Measurements from ENCODE around the gene CIDEB.

CIDEB gene

DNA sequence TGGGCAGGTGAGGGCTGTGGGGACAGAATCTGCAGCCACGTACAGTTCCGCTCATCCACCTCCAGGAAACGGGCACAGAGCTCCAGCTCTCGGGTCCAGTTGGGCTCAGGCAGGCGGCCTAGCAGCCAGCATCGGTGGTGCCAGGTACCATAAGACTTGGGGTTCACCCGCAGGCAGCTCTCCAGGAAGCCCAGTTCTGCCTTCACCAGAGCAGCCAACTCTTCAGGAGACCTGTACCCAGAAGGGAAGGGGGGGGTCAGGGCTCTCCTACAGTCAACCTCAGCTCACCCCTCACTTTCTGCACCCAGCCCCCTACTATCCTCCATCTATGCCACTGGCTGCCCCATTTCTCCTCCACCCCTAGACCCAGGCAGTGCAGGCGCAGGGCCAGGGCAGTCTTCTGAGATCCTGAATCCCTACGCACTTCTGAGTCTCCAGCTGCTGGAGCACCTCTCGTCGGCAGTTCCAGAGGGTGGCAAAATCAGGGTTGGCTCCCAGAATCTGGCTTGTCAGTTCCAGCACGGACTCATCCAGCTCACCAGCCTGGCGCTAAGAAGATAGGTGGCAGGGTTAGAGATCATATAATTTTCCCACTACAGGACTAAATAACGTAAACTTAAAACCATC is 37.8 kb downstream of the CIDEB start:
- DNase-seq (ENCODE audit: low spot score), result no peak

DNA sequence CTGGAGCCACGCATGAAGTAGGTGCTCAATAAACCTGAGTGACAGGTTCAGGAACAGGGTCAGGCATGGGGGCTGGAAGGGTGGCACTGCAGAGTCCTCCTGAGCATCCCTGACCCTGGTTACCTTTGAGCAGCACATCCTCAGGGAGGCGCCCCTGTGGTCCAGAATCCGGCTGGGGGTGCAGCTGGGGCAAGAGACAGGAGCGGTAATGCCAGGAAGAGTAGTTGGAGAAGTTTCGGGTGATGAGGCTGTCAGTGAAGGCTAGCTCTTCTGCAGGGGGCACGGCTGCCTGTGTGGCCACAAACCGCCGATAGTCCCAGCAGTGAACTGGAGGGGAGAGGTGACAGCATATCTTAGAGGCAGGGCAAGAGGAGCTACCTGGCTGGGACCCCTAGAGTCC is 38.4 kb downstream of the CIDEB start:
- no peak for DNase-seq (ENCODE audit: low spot score)

- no peak for DNase-seq (ENCODE audit: low spot score)
Measured at GRCh38 chr14:24268225-24268624, 39.6 kb downstream of the CIDEB start.

DNA sequence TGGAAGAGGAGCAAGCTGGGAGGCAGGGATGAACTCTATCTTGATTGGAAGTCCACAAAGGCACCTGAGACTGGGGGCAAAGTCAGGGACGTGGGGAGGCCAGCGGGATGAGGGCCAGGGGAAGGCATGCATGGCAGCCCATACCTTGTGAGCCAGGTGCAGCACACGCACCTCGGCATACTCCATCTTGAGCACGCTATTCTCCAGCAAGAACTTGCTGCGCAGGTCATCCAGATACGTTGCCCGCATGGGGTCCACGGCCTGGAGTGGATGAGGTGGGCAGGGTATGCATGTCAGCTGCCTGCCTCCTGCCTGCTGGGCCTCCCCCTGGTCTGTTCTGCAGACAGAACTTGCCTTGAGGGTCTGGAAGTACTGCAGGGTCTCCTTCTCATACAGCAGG is 40.3 kb downstream of the CIDEB start:
- DNase-seq (ENCODE audit: low spot score), result no peak

GRCh38 chr14:24266344-24267244 is 41.2 kb downstream of the CIDEB start:
- no peak for DNase-seq (ENCODE audit: low spot score)

DNA sequence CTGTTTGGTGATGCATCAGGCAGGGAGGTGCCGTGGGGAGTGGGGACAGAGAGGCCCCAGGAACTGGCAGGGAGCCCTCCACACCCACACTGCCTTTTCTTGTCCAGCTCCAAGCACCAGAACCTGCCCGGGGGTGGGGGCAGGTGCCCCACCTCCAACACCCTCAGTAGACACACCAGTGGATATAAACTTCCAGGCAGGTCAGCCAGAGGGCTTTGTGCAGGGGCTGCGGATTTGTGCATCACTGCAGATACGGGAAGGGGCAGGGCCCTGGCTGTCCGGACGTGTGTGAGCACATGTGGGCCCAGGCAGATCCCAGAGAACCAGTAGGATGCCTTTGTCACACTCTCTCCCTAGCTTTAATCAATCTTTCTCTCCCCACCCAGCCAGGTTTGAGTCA is 43.5 kb downstream of the CIDEB start:
- DNase-seq (ENCODE audit: low spot score), result no peak

GRCh38 chr14:24263848-24264247 is 43.9 kb downstream of the CIDEB start:
- DNase-seq (ENCODE audit: low spot score), result no peak

GRCh38 chr14:24262821-24263733 is 44.7 kb downstream of the CIDEB start, which contains the start of gene TGM1:
TGM1 (minus strand) TSS chr14:24263177; CDS start chr14:24262352, 825 bp downstream.
- DNase-seq (ENCODE audit: low spot score), result no peak

- no peak for DNase-seq (ENCODE audit: low spot score)
Measured at GRCh38 chr14:24261969-24262327, 45.8 kb downstream of the CIDEB start.

- DNase-seq (ENCODE audit: low spot score), result no peak
Measured at GRCh38 chr14:24261256-24261968, 46.4 kb downstream of the CIDEB start.

GRCh38 chr14:24260780-24261157 is 47.0 kb downstream of the CIDEB start:
- DNase-seq (ENCODE audit: low spot score), result no peak

- DNase-seq (ENCODE audit: low spot score), result no peak
Measured at GRCh38 chr14:24260026-24260779, 47.6 kb downstream of the CIDEB start.

GRCh38 chr14:24259282-24260025 is 48.3 kb downstream of the CIDEB start:
- peak; percentile 40 for DNase-seq (ENCODE audit: low spot score)

DNA sequence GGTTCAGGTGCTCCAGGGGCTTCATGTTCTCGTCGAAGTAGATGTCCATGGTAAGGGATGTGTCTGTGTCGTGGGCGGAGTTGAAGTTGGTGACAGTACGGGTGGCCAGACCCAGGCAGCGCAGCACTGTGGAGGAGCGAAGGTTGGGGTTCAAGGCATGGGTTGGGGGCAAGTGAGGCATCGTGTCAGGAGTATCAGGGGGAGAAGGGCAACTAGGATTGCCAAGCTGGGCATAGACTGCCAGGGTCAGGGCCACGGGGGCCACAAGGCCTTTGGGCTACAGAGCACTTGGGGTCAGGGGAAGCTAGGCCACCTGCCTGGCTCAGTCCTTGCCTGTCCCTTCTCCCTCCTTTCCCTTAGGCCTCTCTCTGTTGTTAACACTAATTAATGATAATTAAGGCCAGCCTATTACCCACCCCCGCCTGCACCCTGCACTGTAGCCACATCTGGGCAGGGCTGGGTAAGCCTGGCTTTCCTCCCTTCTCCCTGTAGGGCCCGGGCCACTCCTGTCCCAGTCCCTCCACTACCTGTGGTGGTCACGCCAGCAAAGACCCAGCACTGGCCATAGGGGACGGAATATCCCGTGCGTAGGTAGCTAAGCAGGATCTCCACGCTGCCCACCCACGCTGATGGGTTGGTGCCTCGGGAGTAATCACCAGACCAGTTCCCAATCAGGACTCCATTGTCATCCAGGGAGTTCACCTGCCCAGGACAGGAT is 49.1 kb downstream of the CIDEB start:
- DNase-seq (ENCODE audit: low spot score), result no peak

GRCh38 chr14:24258119-24258518 is 49.7 kb downstream of the CIDEB start:
- DNase-seq (ENCODE audit: low spot score), result no peak

- DNase-seq (ENCODE audit: low spot score), result no peak
Measured at GRCh38 chr14:24256960-24257359, 50.8 kb downstream of the CIDEB start.

DNA sequence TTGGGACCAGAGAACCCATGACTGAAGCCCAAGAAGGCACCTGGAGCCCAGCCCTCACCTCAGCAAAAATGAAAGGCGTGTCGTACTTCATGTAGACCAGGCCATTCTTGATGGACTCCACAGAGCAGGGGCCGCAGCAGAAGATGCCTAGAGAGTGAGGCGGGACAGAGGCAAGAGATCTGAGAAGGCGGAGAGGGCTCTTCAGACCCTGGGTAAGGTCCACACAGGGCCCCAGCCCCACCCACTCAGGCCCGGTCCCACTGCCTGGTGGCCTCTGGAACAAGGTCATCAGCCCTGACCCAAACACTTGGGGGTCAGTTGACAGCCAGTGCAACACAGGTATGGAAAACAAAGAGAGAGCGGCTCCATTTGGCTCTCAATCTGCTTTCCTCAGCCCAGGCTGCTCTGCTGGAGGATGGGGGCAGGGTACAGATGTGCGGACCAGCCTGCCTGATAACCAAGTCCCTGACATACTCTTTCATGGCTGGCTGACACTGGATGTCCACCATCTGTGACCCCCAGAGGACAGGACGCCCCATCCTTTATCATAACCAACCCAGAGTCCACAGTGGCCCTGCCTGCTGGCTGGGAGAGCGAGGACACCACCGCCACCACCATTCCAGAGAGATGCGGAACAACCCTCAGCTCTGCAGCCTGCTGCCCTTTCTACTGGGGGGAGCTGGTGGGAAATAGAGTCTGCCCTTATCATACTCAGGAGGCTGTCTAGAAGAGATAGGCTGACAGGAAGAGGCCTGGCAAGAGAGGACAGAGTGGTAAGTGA is 51.7 kb downstream of the CIDEB start:
- DNase-seq (ENCODE audit: low spot score), result no peak

- no peak for DNase-seq (ENCODE audit: low spot score)
Measured at GRCh38 chr14:24255438-24255837, 52.3 kb downstream of the CIDEB start.
